Measurements from ENCODE around the gene KCNK10. TPM values are rescaled to one million over a fixed set of nuclear protein-coding genes. Genes with fewer than 3 reads are reported as not detected.

KCNK10 gene
- total and polyA plus RNA-seq, 2 of the 8 experiments (the other 6 are each of a cell fraction or from before 2014, with no cell fraction given): 0.45 to 0.63 TPM

- no peak for FAIRE-seq
- CTCF ChIA-PET (ENCODE audit: partially characterized antibody): interaction anchor here (4.3 kb wide), 1 partner anchor 10 kb away, joined by 32 read pairs; no protein-coding TSS in a partner anchor
- no peaks in the 10 kb centered on the region; a peak in 2 of 7 replicates for H3K4me1 ChIP-seq (replicated peaks in 1 of 4; ENCODE audit: control insufficient read depth in 3 of 4, insufficient read depth in 4 of 4, low read length in 3 of 4)
- TF ChIP-seq EZH2 (IDR thresholded peaks at IDR 0.05; ENCODE audit: low read depth, low read length, severe bottlenecking) (no peak), CREB1 (IDR thresholded peaks at IDR 0.05) (no peak), SIRT6 (IDR thresholded peaks at IDR 0.05; ENCODE audit: low read length) (no peak), SAP30 (IDR thresholded peaks at IDR 0.05; ENCODE audit: insufficient read depth, insufficient replicate concordance, low read length) (no peak), USF2 (IDR thresholded peaks at IDR 0.05; ENCODE audit: low read length) (no peak), ATF2 (IDR thresholded peaks at IDR 0.05; ENCODE audit: low read length) (no peak), E2F6 (IDR thresholded peaks at IDR 0.05) (no peak), NANOG (IDR thresholded peaks at IDR 0.05; ENCODE audit: insufficient read depth, low read depth, low read length, poor library complexity, severe bottlenecking) (no peak), GABPA (IDR thresholded peaks at IDR 0.05; ENCODE audit: borderline replicate concordance, insufficient read depth, low read length) (no peak), SP2 (IDR thresholded peaks at IDR 0.05; ENCODE audit: low read length) (no peak), BCL11A (IDR thresholded peaks at IDR 0.05; ENCODE audit: low read depth in 2 of 2, low read length in 2 of 2) (no peak)
Measured at GRCh38 chr14:88199882-88200281, 123.2 kb downstream of the KCNK10 start.

More at GRCh38 chr14:88199882-88200281, 123.2 kb downstream of the KCNK10 start:
- Histone ChIP-seq H2AK5ac (ENCODE audit: low read depth, low read length) (no peak overlapping the region), H3K23me2 (ENCODE audit: low read depth, low read length) (no peaks in the 10 kb centered on the region; the same call in 1 of the 2 replicates), H3K79me1 (ENCODE audit: low read depth, low read length) (no peaks in the 10 kb centered on the region), H2AFZ (ENCODE audit: low read length) (no peak overlapping the region), H2BK120ac (replicated peaks; ENCODE audit: low read depth, low read length) (no peak overlapping the region), H3K79me2 (ENCODE audit: control insufficient read depth in 1 of 2, insufficient read depth in 2 of 2, low read length in 2 of 2) (no peaks in the 10 kb centered on the region), H3K4ac (replicated peaks; ENCODE audit: insufficient read length, low read depth, low read length) (no peak overlapping the region), H3K36me3 (ENCODE audit: control insufficient read depth in 2 of 4, insufficient read depth in 4 of 4, low read length in 3 of 4) (no peaks in the 10 kb centered on the region), H2BK12ac (ENCODE audit: low read depth, low read length) (no peak overlapping the region), H2BK20ac (ENCODE audit: low read length) (no peak overlapping the region), H2BK5ac (ENCODE audit: low read depth, low read length) (no peak overlapping the region), H3K4me2 (ENCODE audit: insufficient read depth in 1 of 2, low read depth in 2 of 2, low read length in 2 of 2) (no peak overlapping the region), H3K27ac (ENCODE audit: low read depth, low read length) (no peak overlapping the region), H4K8ac (ENCODE audit: extremely low read depth, insufficient read depth, low read length) (no peak overlapping the region), H3K23ac (ENCODE audit: insufficient read length) (no peak overlapping the region), H2BK15ac (ENCODE audit: low read length) (no peak overlapping the region), H3K14ac (ENCODE audit: insufficient read length) (no peak overlapping the region), H4K5ac (ENCODE audit: insufficient read length, low read depth, low read length) (no peak overlapping the region), H4K20me1 (replicated peaks in 1 of 2; ENCODE audit: control insufficient read depth in 1 of 2, insufficient read depth in 2 of 2, low read length in 2 of 2) (no peaks in the 10 kb centered on the region), H3K27me3 (replicated peaks in 1 of 4; ENCODE audit: control insufficient read depth in 3 of 4, extremely low read depth in 1 of 4, insufficient read depth in 3 of 4, low read length in 3 of 4) (no peaks in the 10 kb centered on the region), H4K91ac (replicated peaks; ENCODE audit: insufficient read length, low read length) (no peak overlapping the region), H3K56ac (replicated peaks; ENCODE audit: insufficient read length, low read depth, low read length) (no peak overlapping the region), H3K9ac (replicated peaks in 1 of 4; ENCODE audit: extremely low read depth in 1 of 4, low read depth in 3 of 4, low read length in 3 of 4) (no peak overlapping the region), H3K9me3 (ENCODE audit: insufficient read depth in 2 of 2, low read depth in 1 of 2, low read length in 1 of 2) (no peaks in the 10 kb centered on the region), H3K4me3 (ENCODE audit: extremely low read depth in 1 of 4, insufficient read depth in 2 of 4, low read depth in 3 of 4, low read length in 4 of 4) (no peak overlapping the region), H3K18ac (ENCODE audit: extremely low read depth, low read length) (no peak overlapping the region)
- POLR2A ChIA-PET (ENCODE audit: partially characterized antibody): no interaction called here
- WGBS, 2 experiments (ENCODE audit: extremely low coverage in 1 of 2, insufficient coverage in 1 of 2, insufficient read length in 1 of 2, insufficient replicate concordance in 2 of 2, low coverage in 1 of 2, low lambda C conversion rate in 2 of 2, missing lambda C conversion rate in 1 of 2): 93% methylated on average over 1 of the region's 1 CpG; no CpG with 5 or more reads in 1 of the 2 experiments
- no peak for DNase-seq (ENCODE audit: low read depth in 1 of 2, low spot score in 2 of 2)

Measured in H1 (cell line).